A549 (cell line): Measurements from ENCODE around the gene CLSTN2. TPM values are rescaled to one million over a fixed set of nuclear protein-coding genes. Genes with fewer than 3 reads are reported as not detected.

Experiments used
- ATAC-seq, 2 experiments: fragments of 200-7000 bp in 1 of 2; fragments of >200 bp in 1 of 2; cut with Nextera tagmentation in 1 of 2; cut with Tn5 transposase in 1 of 2; 3 replicates each; pipeline versions ENCODE4 v1.8.0 to v1.9.1; 2018 to 2020; ENCODE audit warnings: mild to moderate bottlenecking in 1 of 2, moderate library complexity in 1 of 2
- CTCF ChIA-PET: fragments of 300-600 bp; sonication (Branson Sonifier 250); formaldehyde crosslinking; extraction: SDS; loops from one replicate; lab custom pipeline; 2021; ENCODE audit warnings: antibody characterized with exemption, inconsistent platforms; lab: Yijun Ruan, JAX
- POLR2A ChIA-PET: fragments of 350-600 bp; formaldehyde crosslinking; extraction: SDS; loops from one replicate; lab custom pipeline; 2021; ENCODE audit warnings: antibody characterized with exemption, inconsistent platforms; lab: Yijun Ruan, JAX
- DNase-seq, 2 experiments: peaks; one replicate each; pipeline versions ENCODE4 v3.0.0 to v3.0.0-alpha.2; 2011 to 2016; ENCODE audit warnings: low read depth in 1 of 2, low spot score in 1 of 2
- FAIRE-seq: peaks from 2 replicates; lab custom pipeline; 2011; peaks lifted over from hg19 to GRCh38; lab: Jason Lieb, UNC
- H3K27ac ChIP-seq, 2 experiments: fragments of >200 bp; sonication (Bioruptor Twin); formaldehyde crosslinking; 3 replicates each; pipeline ENCODE4 v1.5.1; 2016 to 2017
- H3K4me1 ChIP-seq: fragments of >200 bp; sonication (Bioruptor Twin); formaldehyde crosslinking; 3 replicates; pipeline ENCODE4 v1.6.1; 2016
- H3K4me2 ChIP-seq: fragments of >200 bp; sonication (Bioruptor Twin); formaldehyde crosslinking; 3 replicates; pipeline ENCODE4 v1.6.1; 2016
- H3K4me3 ChIP-seq: fragments of >200 bp; sonication (Bioruptor Twin); formaldehyde crosslinking; 3 replicates; pipeline ENCODE4 v1.5.1; 2016
- H3K9me3 ChIP-seq: fragments of >200 bp; sonication (Bioruptor Twin); formaldehyde crosslinking; 3 replicates; pipeline ENCODE4 v1.6.1; 2016
- BHLHE40 ChIP-seq: IDR thresholded peaks from 2 replicates; pipeline ENCODE4 v1.6.1; 2012; ENCODE audit warnings: low read depth, low read length, inconsistent platforms
- CBX2 ChIP-seq: fragments of 200-600 bp; sonication (generic); IDR thresholded peaks from 2 replicates; pipeline ENCODE4 v1.6.1; 2016; ENCODE audit warnings: low read depth, mild to moderate bottlenecking, borderline replicate concordance
- CEBPB ChIP-seq, 2 experiments: fragments of >200 bp in 1 of 2; sonication (Bioruptor Twin) in 1 of 2; formaldehyde crosslinking in 1 of 2; IDR thresholded peaks; 2 replicates each; pipeline ENCODE4 v1.6.1; 2012 to 2016
- CHD4 ChIP-seq: fragments of 200-600 bp; sonication (generic); IDR thresholded peaks from 2 replicates; pipeline ENCODE4 v1.6.1; 2016; ENCODE audit warnings: antibody characterized with exemption, mild to moderate bottlenecking, borderline replicate concordance
- CTCF ChIP-seq: fragments of >200 bp; sonication (Bioruptor Twin); formaldehyde crosslinking; IDR thresholded peaks from 3 replicates; pipeline ENCODE4 v1.5.1; 2016
- E2F6 ChIP-seq: IDR thresholded peaks from 2 replicates; pipeline ENCODE4 v1.6.1; 2012; ENCODE audit warnings: low read depth, borderline replicate concordance
- EHF ChIP-seq: fragments of 250-450 bp; sonication (Bioruptor Pico); IDR thresholded peaks from 2 replicates; pipeline ENCODE4 v1.5.0; 2020; ENCODE audit warnings: mild to moderate bottlenecking
- ELK1 ChIP-seq: fragments of 150-350 bp; IDR thresholded peaks from 2 replicates; pipeline ENCODE4 v1.6.1; 2014; ENCODE audit warnings: low read depth, mild to moderate bottlenecking, low read length
- FOSL2 ChIP-seq, 2 experiments: fragments of 450-650 bp in 1 of 2; fragments of >200 bp in 1 of 2; sonication (Bioruptor Twin) in 1 of 2; formaldehyde crosslinking; IDR thresholded peaks; 2 replicates each; pipeline versions ENCODE4 v1.5.0 to v1.6.1; 2016 to 2020; ENCODE audit warnings: mild to moderate bottlenecking in 1 of 2, moderate library complexity in 1 of 2
- GATA3 ChIP-seq: IDR thresholded peaks from 2 replicates; pipeline ENCODE4 v1.6.1; 2012; ENCODE audit warnings: borderline replicate concordance
- HEYL ChIP-seq: fragments of 250-450 bp; sonication (Bioruptor Pico); IDR thresholded peaks from 2 replicates; pipeline ENCODE4 v1.8.0; 2021; ENCODE audit warnings: mild to moderate bottlenecking, moderate library complexity
- HMGXB4 ChIP-seq: fragments of 250-450 bp; sonication (Bioruptor Pico); IDR thresholded peaks from 2 replicates; pipeline ENCODE4 v1.5.0; 2021; ENCODE audit warnings: mild to moderate bottlenecking, moderate library complexity, borderline replicate concordance
- HOXB13 ChIP-seq: fragments of 250-450 bp; sonication (Bioruptor Pico); IDR thresholded peaks from 2 replicates; pipeline ENCODE4 v1.5.0; 2020; ENCODE audit warnings: low read depth, mild to moderate bottlenecking, moderate library complexity
- HOXB5 ChIP-seq: fragments of 250-450 bp; sonication (Bioruptor Pico); IDR thresholded peaks from 2 replicates; pipeline ENCODE4 v1.5.0; 2020; ENCODE audit warnings: mild to moderate bottlenecking, moderate library complexity
- JUNB ChIP-seq: fragments of >200 bp; sonication (Bioruptor Twin); formaldehyde crosslinking; IDR thresholded peaks from 2 replicates; pipeline ENCODE4 v1.6.1; 2016
- MAX ChIP-seq: IDR thresholded peaks from 2 replicates; pipeline ENCODE4 v1.6.1; 2012
- MYC ChIP-seq: IDR thresholded peaks from 2 replicates; pipeline ENCODE4 v1.6.1; 2012; ENCODE audit warnings: mild to moderate bottlenecking, inconsistent platforms, low read length, improper control_type of control experiment, borderline replicate concordance
- PHF8 ChIP-seq: fragments of 200-600 bp; sonication (generic); IDR thresholded peaks from 2 replicates; pipeline ENCODE4 v1.6.1; 2016; ENCODE audit warnings: low read depth, mild to moderate bottlenecking, antibody characterized with exemption, moderate library complexity, borderline replicate concordance
- POLR2AphosphoS2 ChIP-seq: conservative IDR thresholded peaks from 2 replicates; pipeline ENCODE4 v1.6.1; 2012; ENCODE audit warnings: low read length, improper control_type of control experiment, inconsistent platforms
- RAD21 ChIP-seq, 2 experiments: fragments of >200 bp in 1 of 2; sonication (Bioruptor Twin) in 1 of 2; formaldehyde crosslinking in 1 of 2; IDR thresholded peaks in 1 of 2; conservative IDR thresholded peaks in 1 of 2; 2 replicates in 1 of 2; 3 replicates in 1 of 2; pipeline ENCODE4 v1.6.1; 2012 to 2018; ENCODE audit warnings: inconsistent platforms in 1 of 2
- RCOR1 ChIP-seq: fragments of 150-350 bp; IDR thresholded peaks from 2 replicates; pipeline ENCODE4 v1.6.1; 2014; ENCODE audit warnings: antibody characterized with exemption, low read length, low read depth
- REST ChIP-seq: fragments of 200-600 bp; sonication (generic); IDR thresholded peaks from 2 replicates; pipeline ENCODE4 v1.6.1; 2016; ENCODE audit warnings: antibody characterized with exemption, mild to moderate bottlenecking, moderate library complexity
- SMC3 ChIP-seq: fragments of >200 bp; sonication (Bioruptor Twin); formaldehyde crosslinking; IDR thresholded peaks from 3 replicates; pipeline ENCODE4 v1.6.1; 2018; ENCODE audit warnings: inconsistent platforms
- TP53 ChIP-seq: fragments of 250-450 bp; sonication (Bioruptor Pico); IDR thresholded peaks from 2 replicates; pipeline ENCODE4 v1.5.0; 2021; ENCODE audit warnings: mild to moderate bottlenecking, moderate library complexity
- ZNF302 ChIP-seq: fragments of 250-450 bp; sonication (Bioruptor Pico); IDR thresholded peaks from 2 replicates; pipeline ENCODE4 v1.9.0; 2021; ENCODE audit warnings: inconsistent platforms, mild to moderate bottlenecking, moderate library complexity
- WGBS: methylation state at CpG from one replicate; pipeline ENCODE4 v1.1.6; 2017; ENCODE audit errors: missing lambda C conversion rate; 5-methylcytosine and 5-hydroxymethylcytosine counted together
- polyA plus RNA-seq, 4 experiments: library from polyadenylated mRNA; depleted of rRNA in 3 of 4; stranded (reverse); fragments of >200 nt; fragmentation: RNase III in 1 of 4; extraction: RNeasy Plus Mini Kit Qiagen cat#74134 plus additional on column Dnase treatment in 1 of 4; gene quantifications; 2 replicates in 3 of 4; 3 replicates in 1 of 4; pipeline ENCODE4 v1.2.3, GENCODE V29; 2011 to 2017

The CLSTN2 gene
- polyA plus RNA-seq, 2 of the 4 experiments (the other 2 are of a cell fraction) = 0.03 to 0.04 TPM

- no peaks in the 10 kb centered on the region for H3K9me3 ChIP-seq
- no peak overlapping the region for H3K4me3 ChIP-seq
- TF ChIP-seq JUNB (no peak), HMGXB4 (no peak), CEBPB (IDR thresholded peaks at IDR 0.05) (no peak), EHF (no peak), FOSL2 (IDR thresholded peaks at IDR 0.05) (no peak), FOSL2 (CRISPR knock-in tag; IDR thresholded peaks at IDR 0.05) (no peak)
- no peak for FAIRE-seq
- ChIA-PET POLR2A (no interaction called here), CTCF (no interaction called here)
- H3K27ac ChIP-seq = no peak overlapping the region
- H3K4me2 ChIP-seq = no peak overlapping the region
- H3K4me1 ChIP-seq = no peaks in the 10 kb centered on the region
- no peak for ATAC-seq
- no peak for DNase-seq
Observed at GRCh38 chr3:140579260-140579659, 644.3 kb downstream of the CLSTN2 start.

- no peaks in the 10 kb centered on the region for H3K4me1 ChIP-seq
- WGBS = 0% methylated on average over 1 of the region's 1 CpG
- no peak overlapping the region for H3K27ac ChIP-seq
- FAIRE-seq = no peak
- no peak for DNase-seq
- CTCF ChIA-PET = no interaction called here
- no peaks in the 10 kb centered on the region for H3K9me3 ChIP-seq
- H3K4me2 ChIP-seq = no peak overlapping the region
- no peak overlapping the region for H3K4me3 ChIP-seq
- POLR2A ChIA-PET = no interaction called here
- TF ChIP-seq CBX2 (no peak), FOSL2 (IDR thresholded peaks at IDR 0.05) (no peak), FOSL2 (CRISPR knock-in tag; IDR thresholded peaks at IDR 0.05) (no peak), RAD21 (conservative IDR thresholded peaks at IDR 0.05 in 1 of 2, IDR thresholded peaks at IDR 0.05 in 1 of 2) (no peak), MAX (no peak), TP53 (no peak), PHF8 (no peak), HOXB5 (no peak), E2F6 (no peak), POLR2AphosphoS2 (no peak), CHD4 (no peak), GATA3 (no peak), HOXB13 (CRISPR knock-in tag) (no peak), SMC3 (no peak), ZNF302 (CRISPR knock-in tag) (no peak), ELK1 (no peak), BHLHE40 (no peak)
- ATAC-seq = no peak
Observed at GRCh38 chr3:140580746-140581145, 645.8 kb downstream of the CLSTN2 start.

- Histone ChIP-seq H3K4me2 (no peak overlapping the region), H3K9me3 (no peaks in the 10 kb centered on the region), H3K4me3 (no peak overlapping the region), H3K4me1 (no peaks in the 10 kb centered on the region), H3K27ac (no peak overlapping the region)
- FAIRE-seq (no peak), ATAC-seq (no peak), DNase-seq (no peak)
- 0% methylated on average over 1 of the region's 1 CpG for WGBS
- ChIA-PET CTCF (no interaction called here), POLR2A (no interaction called here)
- no peak for TF ChIP-seq MYC
- no peak for TF ChIP-seq RCOR1
- TF ChIP-seq REST = no peak
- no peak for TF ChIP-seq HOXB5
- no peak for TF ChIP-seq HEYL
- no peak for TF ChIP-seq BHLHE40
- TF ChIP-seq CTCF = no peak
Observed at GRCh38 chr3:140584549-140584948, 649.6 kb downstream of the CLSTN2 start.
